Hematopoietic multipotent progenitor cell treated with erythropoietin and hydrocortisone succinate and interleukin-3 and kit ligand, for 4 days (in vitro differentiated cells): Measurements from ENCODE around the gene ZSWIM4.

ENCODE experiments used
- DNase-seq: peaks from one replicate; pipeline ENCODE4 v3.0.0-alpha.2; 2015

The ZSWIM4 gene

DNA sequence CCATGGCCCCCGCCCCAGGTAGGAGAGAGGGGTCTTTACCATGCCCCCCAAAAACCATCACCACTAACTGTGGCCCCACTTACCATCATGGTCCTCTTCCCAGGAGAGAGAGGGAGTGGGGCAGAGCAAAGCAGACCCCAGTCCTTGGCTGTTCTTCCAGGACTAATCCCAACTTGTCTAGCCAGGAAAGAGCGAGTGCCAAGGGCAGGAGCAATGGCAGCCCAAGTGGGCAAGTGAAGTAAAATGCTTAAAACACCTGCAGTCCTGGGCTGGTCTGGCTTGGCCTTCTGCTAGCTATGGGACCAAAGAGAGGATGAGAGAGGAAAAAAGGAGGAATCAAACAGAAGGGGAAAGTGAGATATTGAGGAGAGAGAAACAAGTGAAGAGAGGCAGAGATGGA, 17.9 kb downstream of the ZSWIM4 start:
- no peak for DNase-seq

DNA sequence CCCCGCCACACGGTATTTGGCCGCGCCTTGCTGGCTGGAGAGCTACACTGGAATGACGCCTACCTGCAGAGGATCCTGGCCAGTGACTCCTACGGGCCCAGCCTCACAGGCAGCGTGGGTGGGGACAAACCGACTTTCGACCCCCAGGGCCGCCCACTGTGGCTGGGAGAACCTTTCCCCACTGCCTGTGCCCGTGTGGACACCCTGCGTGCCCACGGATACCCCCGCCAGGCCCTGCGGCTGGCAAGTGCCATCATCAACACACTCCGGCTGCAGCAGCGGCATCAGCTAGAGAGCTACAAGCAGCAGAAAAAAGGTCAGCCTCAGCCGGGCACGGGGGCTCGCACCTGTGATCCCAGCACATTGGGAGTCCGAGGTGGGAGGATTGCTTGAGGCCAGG, 19.3 kb downstream of the ZSWIM4 start:
- no peak for DNase-seq

GRCh38 chr19:13817018-13817614, 21.9 kb downstream of the ZSWIM4 start:
- peak; percentile 73 for DNase-seq

- DNase-seq, result peak; percentile 73
Measured at GRCh38 chr19:13817615-13818371, 22.6 kb downstream of the ZSWIM4 start.

DNA sequence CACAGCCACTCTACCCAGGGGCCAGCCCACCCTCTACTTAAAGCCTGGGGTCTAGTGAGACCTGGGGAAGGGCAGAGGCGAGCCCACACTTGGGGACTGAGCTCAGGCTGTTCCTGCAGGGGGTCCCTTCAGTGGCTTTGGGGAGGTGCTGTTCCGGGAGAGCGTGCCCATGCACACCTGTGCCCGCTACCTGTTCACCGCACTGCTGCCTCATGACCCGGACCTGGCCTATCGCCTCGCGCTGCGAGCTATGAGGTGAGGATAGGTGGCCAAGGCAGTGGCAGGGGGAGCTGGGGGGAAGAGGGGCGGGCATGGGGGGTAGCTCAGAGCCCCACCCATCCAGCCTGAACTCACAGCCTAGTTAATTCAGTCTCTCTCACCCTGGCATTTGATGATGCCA, 24.0 kb downstream of the ZSWIM4 start:
- DNase-seq, result no peak

GRCh38 chr19:13821292-13821691, 26.0 kb downstream of the ZSWIM4 start:
- no peak for DNase-seq

GRCh38 chr19:13823256-13823655, 28.0 kb downstream of the ZSWIM4 start:
- DNase-seq, result no peak

- no peak for DNase-seq
Measured at GRCh38 chr19:13823901-13824300, 28.7 kb downstream of the ZSWIM4 start.

GRCh38 chr19:13824703-13825102, 29.5 kb downstream of the ZSWIM4 start:
- no peak for DNase-seq

DNA sequence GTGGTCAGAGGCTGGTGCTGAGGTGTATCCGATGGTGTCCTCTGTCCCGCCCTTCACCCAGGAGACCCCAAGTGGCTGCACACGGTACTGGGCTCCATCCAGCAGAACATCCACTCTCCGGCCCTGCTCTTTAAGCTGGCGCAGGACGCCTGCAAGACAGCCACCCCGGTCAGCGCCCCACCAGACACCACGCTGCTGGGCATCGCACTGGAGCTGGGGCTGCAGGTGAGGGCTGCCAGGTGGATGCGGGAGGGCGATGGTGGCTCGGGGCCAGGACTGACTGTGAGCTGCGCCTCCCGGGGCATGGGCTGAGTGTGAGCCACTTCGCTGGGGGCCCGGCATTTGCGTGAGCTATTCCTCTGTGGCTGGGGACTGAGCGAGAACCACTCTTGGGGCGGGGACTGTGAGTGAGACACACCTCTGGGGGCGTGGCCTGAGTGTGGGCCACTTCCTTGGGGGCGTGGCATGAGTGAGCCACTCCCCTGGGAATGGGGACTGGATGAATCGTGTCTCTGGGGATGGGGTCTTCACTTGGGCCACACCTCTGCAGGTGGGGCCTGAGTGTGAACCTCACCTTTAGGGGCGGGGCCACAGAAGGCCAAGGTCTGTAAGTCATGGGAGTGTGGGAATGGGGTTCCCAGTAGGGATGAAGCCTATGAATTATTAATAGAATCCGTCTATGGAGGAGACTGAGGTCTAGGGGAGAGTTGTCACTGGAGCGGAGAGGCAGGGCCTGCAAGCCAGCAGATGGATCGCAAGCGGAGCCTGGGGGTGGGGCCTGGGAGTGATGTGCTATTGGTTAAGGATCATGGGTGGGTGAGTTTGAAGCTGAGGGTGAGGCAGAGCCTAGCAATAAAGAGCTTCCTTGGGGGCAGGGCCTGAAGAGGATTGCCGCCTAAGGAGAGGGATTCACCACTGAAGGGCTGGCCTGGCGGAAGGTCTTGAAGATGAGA, 30.5 kb downstream of the ZSWIM4 start:
- peak; percentile 65 for DNase-seq

- DNase-seq, result no peak
Measured at GRCh38 chr19:13826652-13827235, 31.5 kb downstream of the ZSWIM4 start.

DNA sequence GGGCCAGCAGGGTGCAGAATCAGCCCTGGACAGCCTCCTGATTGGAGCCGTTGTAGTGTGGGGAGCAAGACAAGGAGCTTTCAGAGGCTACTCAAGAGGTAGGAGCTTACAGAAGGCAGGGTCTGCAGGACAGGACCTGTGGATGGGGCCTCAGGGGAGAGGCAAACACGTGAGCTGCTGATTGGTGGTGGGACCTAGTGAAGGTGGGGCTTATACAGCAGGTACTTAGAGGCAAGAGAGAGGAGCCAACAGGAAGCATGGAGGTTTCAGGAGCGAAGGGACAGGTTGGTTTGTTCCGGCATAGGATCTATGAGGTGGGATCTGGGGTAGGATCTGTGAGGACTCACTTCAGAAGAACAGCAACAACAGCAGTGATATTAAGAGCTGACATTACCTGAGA, 32.4 kb downstream of the ZSWIM4 start:
- no peak for DNase-seq

- DNase-seq, result no peak
Measured at GRCh38 chr19:13830114-13830740, 35.0 kb downstream of the ZSWIM4 start.

DNA sequence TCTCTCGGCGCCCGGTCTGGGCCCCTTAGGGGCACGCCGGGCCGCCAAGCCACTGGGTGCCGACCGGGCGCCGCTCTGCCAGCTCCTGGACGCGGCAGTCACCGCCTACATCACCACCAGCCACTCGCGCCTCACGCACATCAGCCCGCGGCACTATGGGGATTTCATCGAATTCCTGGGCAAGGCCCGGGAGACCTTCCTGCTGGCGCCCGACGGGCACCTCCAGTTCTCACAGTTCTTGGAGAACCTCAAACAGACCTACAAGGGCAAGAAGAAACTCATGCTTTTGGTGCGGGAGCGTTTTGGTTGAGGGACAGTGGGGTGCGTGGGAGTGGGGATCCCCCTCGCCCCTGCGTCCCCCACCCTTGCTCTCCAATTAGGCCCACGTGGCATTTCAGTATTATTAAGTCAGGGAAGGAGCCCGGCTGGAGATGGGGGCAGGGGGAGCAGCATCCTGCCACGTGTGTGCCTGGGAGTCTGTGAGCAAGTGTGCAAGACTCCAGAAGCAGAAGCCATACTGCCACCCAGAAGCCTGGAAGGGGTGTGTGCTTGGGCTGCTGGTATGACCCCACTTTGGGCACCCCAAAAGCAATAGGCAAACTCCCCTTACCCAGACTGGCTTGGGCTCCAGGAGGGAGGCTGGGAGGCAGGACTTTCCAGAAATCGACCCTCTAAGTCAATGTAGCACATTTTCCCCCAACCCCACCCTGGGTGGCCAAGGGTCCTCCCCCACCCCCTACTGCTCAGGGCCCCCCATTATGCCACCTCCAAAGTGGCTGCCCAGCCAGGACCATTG, 35.7 kb downstream of the ZSWIM4 start:
- DNase-seq, result no peak

DNA sequence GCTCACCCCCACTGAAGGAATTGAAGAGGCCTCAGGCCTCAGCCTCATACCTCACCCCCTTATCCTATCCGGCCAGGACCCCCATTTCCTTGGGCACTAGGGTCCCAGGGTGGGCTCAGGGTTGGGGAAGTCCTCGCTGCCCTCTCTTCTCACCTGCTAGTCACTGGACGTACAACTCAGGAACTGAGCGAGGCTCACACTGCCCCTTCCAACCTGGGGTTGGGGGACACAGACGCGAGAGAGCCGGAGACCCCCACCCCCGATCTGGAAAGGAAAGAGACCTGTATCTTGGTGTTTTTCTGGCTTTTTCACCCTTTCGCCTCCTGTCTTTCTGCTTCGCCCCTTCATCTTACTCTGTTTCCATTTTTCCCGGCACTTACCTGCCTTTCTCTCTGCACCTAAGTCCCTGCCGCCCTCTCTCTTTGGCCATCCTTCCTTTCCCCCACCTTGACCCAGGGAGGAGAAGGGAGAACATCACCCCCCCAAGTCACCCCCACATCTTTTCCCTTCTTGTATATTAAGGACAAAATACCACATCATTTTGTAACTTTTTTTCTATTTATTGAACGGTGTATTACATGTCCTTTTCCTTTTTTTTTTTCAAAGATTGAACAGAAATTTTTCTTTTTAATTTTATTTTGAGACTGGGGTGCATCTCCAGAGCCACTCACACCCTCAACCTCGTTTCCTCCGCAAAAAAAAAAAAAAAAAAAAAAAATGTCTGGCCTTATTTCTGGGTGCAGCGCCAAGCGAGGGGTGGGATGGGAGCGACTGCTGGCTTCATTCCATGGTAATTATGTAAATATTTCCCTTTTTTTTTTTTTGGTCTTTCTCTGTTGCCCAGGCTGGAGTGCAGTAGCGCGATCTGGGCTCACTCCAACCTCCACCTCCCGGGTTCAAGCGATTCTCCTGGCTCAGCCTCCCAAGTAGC, 36.6 kb downstream of the ZSWIM4 start:
- DNase-seq, result no peak

- peak; percentile 95 for DNase-seq
Measured at GRCh38 chr19:13833330-13834243, 38.3 kb downstream of the ZSWIM4 start.

GRCh38 chr19:13834244-13835069, 39.2 kb downstream of the ZSWIM4 start:
- DNase-seq, result no peak
